Neural crest cell (in vitro differentiated cells): ENCODE results near the gene C1orf159. TPM values are rescaled to one million over a fixed set of nuclear protein-coding genes. Genes with fewer than 3 reads are reported as not detected.

ENCODE experiments used
- DNase-seq: peaks from one replicate; pipeline ENCODE4 v3.0.0; 2021; ENCODE audit warnings: low read depth, mixed read lengths, low spot score
- H3K27ac Mint-ChIP-seq: one replicate; pipeline ENCODE4 v1.8.0; 2021; ENCODE audit warnings: mild to moderate bottlenecking, mixed read lengths; ENCODE audit not compliant: unreplicated experiment
- H3K27me3 Mint-ChIP-seq: 2 replicates; pipeline ENCODE4 v1.8.0; 2021; ENCODE audit warnings: low read depth, mild to moderate bottlenecking, mixed read lengths
- H3K36me3 Mint-ChIP-seq: 2 replicates; pipeline ENCODE4 v1.8.0; 2021; ENCODE audit warnings: low read depth, mild to moderate bottlenecking, mixed read lengths
- H3K4me1 Mint-ChIP-seq: 2 replicates; pipeline ENCODE4 v1.8.0; 2021; ENCODE audit warnings: mixed read lengths
- H3K4me3 Mint-ChIP-seq: one replicate; pipeline ENCODE4 v1.8.0; 2021; ENCODE audit warnings: mild to moderate bottlenecking, mixed read lengths
- H3K9me3 Mint-ChIP-seq: 2 replicates; pipeline ENCODE4 v1.8.0; 2021; ENCODE audit warnings: mixed read lengths
- CTCF ChIP-seq: fragments of 200-600 bp; sonication (generic); conservative IDR thresholded peaks from 2 replicates; pipeline ENCODE4 v1.5.0; 2021; ENCODE audit warnings: antibody characterized with exemption, mild to moderate bottlenecking
- total RNA-seq: library from RNA; stranded (reverse); gene quantifications from 2 replicates; pipeline ENCODE4 v1.2.1, GENCODE V29; 2021

Gene C1orf159
- total RNA-seq, 1 donor from 2014 or later = 26.1 TPM

GRCh38 chr1:1088801-1089680 is 26.8 kb downstream of the C1orf159 start:
- Mint-ChIP-seq H3K9me3 (no peaks in the 10 kb centered on the region), H3K27me3 (no peaks in the 10 kb centered on the region), H3K27ac (peak overlapping the region; percentile 35), H3K36me3 (peaks cover 3% of the 10 kb centered on the region), H3K4me1 (peaks cover 4% of the 10 kb centered on the region), H3K4me3 (no peak overlapping the region)
- no peak for TF ChIP-seq CTCF
- DNase-seq = no peak

GRCh38 chr1:1088029-1088800 is 27.7 kb downstream of the C1orf159 start:
- peak overlapping the region; percentile 89 for H3K27ac Mint-ChIP-seq
- H3K27me3 Mint-ChIP-seq = no peaks in the 10 kb centered on the region
- H3K4me3 Mint-ChIP-seq = no peak overlapping the region
- no peak for TF ChIP-seq CTCF
- peaks cover 3% of the 10 kb centered on the region for H3K36me3 Mint-ChIP-seq
- H3K9me3 Mint-ChIP-seq = no peaks in the 10 kb centered on the region
- H3K4me1 Mint-ChIP-seq = peaks cover 4% of the 10 kb centered on the region
- DNase-seq = no peak

GRCh38 chr1:1087351-1088028 is 28.4 kb downstream of the C1orf159 start:
- DNase-seq = no peak
- H3K4me3 Mint-ChIP-seq = no peak overlapping the region
- no peaks in the 10 kb centered on the region for H3K27me3 Mint-ChIP-seq
- H3K4me1 Mint-ChIP-seq = no peaks in the 10 kb centered on the region
- H3K9me3 Mint-ChIP-seq = no peaks in the 10 kb centered on the region
- H3K27ac Mint-ChIP-seq = no peak overlapping the region
- no peaks in the 10 kb centered on the region for H3K36me3 Mint-ChIP-seq
- TF ChIP-seq CTCF = no peak

- H3K4me3 Mint-ChIP-seq = no peak overlapping the region
- peak overlapping the region; percentile 63 for H3K27ac Mint-ChIP-seq
- H3K36me3 Mint-ChIP-seq = no peaks in the 10 kb centered on the region
Observed at GRCh38 chr1:1086911-1087341, 29.0 kb downstream of the C1orf159 start.

More at GRCh38 chr1:1086911-1087341, 29.0 kb downstream of the C1orf159 start:
- H3K9me3 Mint-ChIP-seq = no peaks in the 10 kb centered on the region
- no peaks in the 10 kb centered on the region for H3K27me3 Mint-ChIP-seq
- H3K4me1 Mint-ChIP-seq = no peaks in the 10 kb centered on the region
- no peak for DNase-seq
- TF ChIP-seq CTCF = no peak
